OCI-LY7 (cell line): ENCODE data around the gene BICD1.

ENCODE experiments used
- EZH2phosphoT487 ChIP-seq: fragments of 200-600 bp; sonication (generic); IDR thresholded peaks from 2 replicates; pipeline ENCODE4 v1.6.1; 2018; ENCODE audit warnings: low read depth, borderline replicate concordance, mild to moderate bottlenecking, mixed run types, antibody characterized with exemption, low read length, moderate library complexity, mixed read lengths
- TF ChIP-seq, protein P1 (sequence below): fragments of 200-600 bp; sonication (generic); conservative IDR thresholded peaks from 2 replicates; pipeline ENCODE4 v1.5.1; 2014; ENCODE audit warnings: mild to moderate bottlenecking, antibody characterized with exemption, low read length, moderate library complexity, mixed read lengths

GRCh38 chr12:32382226-32382625 lies 275.6 kb downstream of the BICD1 start:
- TF ChIP-seq, protein P1, sequence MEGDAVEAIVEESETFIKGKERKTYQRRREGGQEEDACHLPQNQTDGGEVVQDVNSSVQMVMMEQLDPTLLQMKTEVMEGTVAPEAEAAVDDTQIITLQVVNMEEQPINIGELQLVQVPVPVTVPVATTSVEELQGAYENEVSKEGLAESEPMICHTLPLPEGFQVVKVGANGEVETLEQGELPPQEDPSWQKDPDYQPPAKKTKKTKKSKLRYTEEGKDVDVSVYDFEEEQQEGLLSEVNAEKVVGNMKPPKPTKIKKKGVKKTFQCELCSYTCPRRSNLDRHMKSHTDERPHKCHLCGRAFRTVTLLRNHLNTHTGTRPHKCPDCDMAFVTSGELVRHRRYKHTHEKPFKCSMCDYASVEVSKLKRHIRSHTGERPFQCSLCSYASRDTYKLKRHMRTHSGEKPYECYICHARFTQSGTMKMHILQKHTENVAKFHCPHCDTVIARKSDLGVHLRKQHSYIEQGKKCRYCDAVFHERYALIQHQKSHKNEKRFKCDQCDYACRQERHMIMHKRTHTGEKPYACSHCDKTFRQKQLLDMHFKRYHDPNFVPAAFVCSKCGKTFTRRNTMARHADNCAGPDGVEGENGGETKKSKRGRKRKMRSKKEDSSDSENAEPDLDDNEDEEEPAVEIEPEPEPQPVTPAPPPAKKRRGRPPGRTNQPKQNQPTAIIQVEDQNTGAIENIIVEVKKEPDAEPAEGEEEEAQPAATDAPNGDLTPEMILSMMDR: no peak
- TF ChIP-seq EZH2phosphoT487: no peak
